ENCODE measurements around the gene LLGL2. TPM values are rescaled to one million over a fixed set of nuclear protein-coding genes. Genes with fewer than 3 reads are reported as not detected.
"Not testable (repeated sequence)": the region's sequence is repeated elsewhere in the genome, so short reads cannot be mapped to it uniquely, and the experiment has no call there.

LLGL2 gene
- total and polyA plus RNA-seq, 5 donors from 2014 or later = 13.6 to 44.1 (median 17.5) TPM

- Mint-ChIP-seq H3K4me3 (no peak overlapping the region), H3K36me3 (no peaks in the 10 kb centered on the region), H3K27me3 (peaks cover 13% of the 10 kb centered on the region), H3K27ac (no peak overlapping the region), H3K4me1 (peaks cover 0 to 17% (median 8%) of the 10 kb centered on the region in 4 donors), H3K9me3 (no peaks in the 10 kb centered on the region)
- no peak for ATAC-seq (ENCODE audit: low read depth in 2 of 2)
- Histone ChIP-seq H3K9me3 (ENCODE audit: control insufficient read depth in 2 of 2, low read length in 2 of 2) (no peaks in the 10 kb centered on the region), H3K36me3 (ENCODE audit: control insufficient read depth, insufficient read depth, low read length) (no peaks in the 10 kb centered on the region), H3K4me1 (ENCODE audit: control insufficient read depth, insufficient read depth, low read length, poor library complexity, severe bottlenecking) (peaks cover 22% of the 10 kb centered on the region), H3K27me3 (ENCODE audit: control insufficient read depth, insufficient read depth, low read length) (peaks cover 3% of the 10 kb centered on the region), H3K4me3 (ENCODE audit: low read depth, low read length) (no peak overlapping the region), H3K27ac (ENCODE audit: insufficient read depth, low read length, poor library complexity, severe bottlenecking) (no peak overlapping the region)
- no peak for DNase-seq
Measured at GRCh38 chr17:75591722-75592302, 66.3 kb downstream of the LLGL2 start.

- Mint-ChIP-seq H3K4me1 (peaks cover 0 to 12% (median 6%) of the 10 kb centered on the region in 4 donors), H3K36me3 (no peaks in the 10 kb centered on the region), H3K4me3 (no peak overlapping the region), H3K9me3 (no peaks in the 10 kb centered on the region), H3K27me3 (peaks cover 6% of the 10 kb centered on the region), H3K27ac (peak overlapping the region in 1 of 3 donors; percentile 38)
- H3K27ac ChIP-seq (ENCODE audit: insufficient read depth, low read length, poor library complexity, severe bottlenecking) = no peak overlapping the region
- H3K4me1 ChIP-seq (ENCODE audit: control insufficient read depth, insufficient read depth, low read length, poor library complexity, severe bottlenecking) = peaks cover 20% of the 10 kb centered on the region
- ATAC-seq (ENCODE audit: low read depth in 2 of 2) = no peak
- H3K36me3 ChIP-seq (ENCODE audit: control insufficient read depth, insufficient read depth, low read length) = no peaks in the 10 kb centered on the region
- H3K9me3 ChIP-seq (ENCODE audit: control insufficient read depth in 2 of 2, low read length in 2 of 2) = no peaks in the 10 kb centered on the region
- no peak overlapping the region for H3K4me3 ChIP-seq (ENCODE audit: low read depth, low read length)
- DNase-seq = no peak
- no peaks in the 10 kb centered on the region for H3K27me3 ChIP-seq (ENCODE audit: control insufficient read depth, insufficient read depth, low read length)
Measured at GRCh38 chr17:75592348-75593020, 67.0 kb downstream of the LLGL2 start.

- not testable (repeated sequence) for H3K27me3 Mint-ChIP-seq; H3K36me3 Mint-ChIP-seq; H3K27ac ChIP-seq (ENCODE audit: insufficient read depth, low read length, poor library complexity, severe bottlenecking); H3K9me3 Mint-ChIP-seq; H3K36me3 ChIP-seq (ENCODE audit: control insufficient read depth, insufficient read depth, low read length); H3K27ac Mint-ChIP-seq; H3K4me3 ChIP-seq (ENCODE audit: low read depth, low read length); H3K27me3 ChIP-seq (ENCODE audit: control insufficient read depth, insufficient read depth, low read length); ATAC-seq (ENCODE audit: low read depth in 2 of 2); H3K9me3 ChIP-seq (ENCODE audit: control insufficient read depth in 2 of 2, low read length in 2 of 2); DNase-seq
- peaks cover 10% of the 10 kb centered on the region for H3K4me1 ChIP-seq (ENCODE audit: control insufficient read depth, insufficient read depth, low read length, poor library complexity, severe bottlenecking)
- Mint-ChIP-seq H3K4me1 (peaks cover 0 to 12% (median 6%) of the 10 kb centered on the region in 4 donors), H3K4me3 (peak overlapping the region in 1 of 4 donors; percentile 47)
Measured at GRCh38 chr17:75593430-75593829, 67.9 kb downstream of the LLGL2 start.

- H3K4me3 Mint-ChIP-seq = no peak overlapping the region
- no peaks in the 10 kb centered on the region for H3K9me3 ChIP-seq (ENCODE audit: control insufficient read depth in 2 of 2, low read length in 2 of 2)
- peaks cover 3% of the 10 kb centered on the region for H3K4me1 ChIP-seq (ENCODE audit: control insufficient read depth, insufficient read depth, low read length, poor library complexity, severe bottlenecking)
- H3K27me3 ChIP-seq (ENCODE audit: control insufficient read depth, insufficient read depth, low read length) = no peaks in the 10 kb centered on the region
- no peak for ATAC-seq (ENCODE audit: low read depth in 2 of 2)
- DNase-seq = no peak
- H3K27ac Mint-ChIP-seq = no peak overlapping the region
- H3K36me3 ChIP-seq (ENCODE audit: control insufficient read depth, insufficient read depth, low read length) = no peaks in the 10 kb centered on the region
- H3K27ac ChIP-seq (ENCODE audit: insufficient read depth, low read length, poor library complexity, severe bottlenecking) = no peak overlapping the region
- H3K9me3 Mint-ChIP-seq = no peaks in the 10 kb centered on the region
- H3K4me1 Mint-ChIP-seq = peaks cover 0 to 12% (median 6%) of the 10 kb centered on the region in 4 donors
- H3K36me3 Mint-ChIP-seq = no peaks in the 10 kb centered on the region
- no peak overlapping the region for H3K4me3 ChIP-seq (ENCODE audit: low read depth, low read length)
- no peaks in the 10 kb centered on the region for H3K27me3 Mint-ChIP-seq
Measured at GRCh38 chr17:75594499-75595283, 69.2 kb downstream of the LLGL2 start.

GRCh38 chr17:75595284-75595919, 69.9 kb downstream of the LLGL2 start:
- Histone ChIP-seq H3K9me3 (ENCODE audit: control insufficient read depth in 2 of 2, low read length in 2 of 2) (no peaks in the 10 kb centered on the region), H3K27me3 (ENCODE audit: control insufficient read depth, insufficient read depth, low read length) (no peaks in the 10 kb centered on the region), H3K27ac (ENCODE audit: insufficient read depth, low read length, poor library complexity, severe bottlenecking) (no peak overlapping the region), H3K4me3 (ENCODE audit: low read depth, low read length) (no peak overlapping the region), H3K4me1 (ENCODE audit: control insufficient read depth, insufficient read depth, low read length, poor library complexity, severe bottlenecking) (no peaks in the 10 kb centered on the region), H3K36me3 (ENCODE audit: control insufficient read depth, insufficient read depth, low read length) (no peaks in the 10 kb centered on the region)
- H3K27me3 Mint-ChIP-seq = no peaks in the 10 kb centered on the region
- H3K4me3 Mint-ChIP-seq = no peak overlapping the region
- H3K36me3 Mint-ChIP-seq = no peaks in the 10 kb centered on the region
- ATAC-seq (ENCODE audit: low read depth in 2 of 2) (no peak), DNase-seq (no peak)
- H3K27ac Mint-ChIP-seq = no peak overlapping the region
- no peaks in the 10 kb centered on the region for H3K9me3 Mint-ChIP-seq
- peaks cover 0 to 10% (median 4%) of the 10 kb centered on the region in 4 donors for H3K4me1 Mint-ChIP-seq

GRCh38 chr17:75595920-75596313, 70.4 kb downstream of the LLGL2 start:
- Mint-ChIP-seq H3K27ac (no peak overlapping the region), H3K4me1 (peaks cover 0 to 5% (median under 1%) of the 10 kb centered on the region in 4 donors)

GRCh38 chr17:75596320-75597087, 71.0 kb downstream of the LLGL2 start:
- Histone ChIP-seq H3K4me3 (ENCODE audit: low read depth, low read length) (no peak overlapping the region), H3K27me3 (ENCODE audit: control insufficient read depth, insufficient read depth, low read length) (no peaks in the 10 kb centered on the region), H3K9me3 (ENCODE audit: control insufficient read depth in 2 of 2, low read length in 2 of 2) (no peaks in the 10 kb centered on the region), H3K4me1 (ENCODE audit: control insufficient read depth, insufficient read depth, low read length, poor library complexity, severe bottlenecking) (no peaks in the 10 kb centered on the region), H3K36me3 (ENCODE audit: control insufficient read depth, insufficient read depth, low read length) (no peaks in the 10 kb centered on the region), H3K27ac (ENCODE audit: insufficient read depth, low read length, poor library complexity, severe bottlenecking) (no peak overlapping the region)
- H3K36me3 Mint-ChIP-seq = no peaks in the 10 kb centered on the region
- H3K9me3 Mint-ChIP-seq = no peaks in the 10 kb centered on the region
- no peak overlapping the region for H3K27ac Mint-ChIP-seq
- DNase-seq = no peak
- H3K4me1 Mint-ChIP-seq = peaks cover 0 to 3% (median 0%) of the 10 kb centered on the region in 4 donors
- H3K4me3 Mint-ChIP-seq = no peak overlapping the region
- no peaks in the 10 kb centered on the region for H3K27me3 Mint-ChIP-seq
- no peak for ATAC-seq (ENCODE audit: low read depth in 2 of 2)

More at GRCh38 chr17:75595920-75596313, 70.4 kb downstream of the LLGL2 start:
- no peaks in the 10 kb centered on the region for H3K27me3 Mint-ChIP-seq
- Histone ChIP-seq H3K27ac (ENCODE audit: insufficient read depth, low read length, poor library complexity, severe bottlenecking) (no peak overlapping the region), H3K9me3 (ENCODE audit: control insufficient read depth in 2 of 2, low read length in 2 of 2) (no peaks in the 10 kb centered on the region), H3K27me3 (ENCODE audit: control insufficient read depth, insufficient read depth, low read length) (no peaks in the 10 kb centered on the region), H3K4me3 (ENCODE audit: low read depth, low read length) (no peak overlapping the region), H3K4me1 (ENCODE audit: control insufficient read depth, insufficient read depth, low read length, poor library complexity, severe bottlenecking) (no peaks in the 10 kb centered on the region), H3K36me3 (ENCODE audit: control insufficient read depth, insufficient read depth, low read length) (no peaks in the 10 kb centered on the region)
- no peak overlapping the region for H3K4me3 Mint-ChIP-seq
- DNase-seq (no peak), ATAC-seq (ENCODE audit: low read depth in 2 of 2) (no peak)
- H3K36me3 Mint-ChIP-seq = no peaks in the 10 kb centered on the region
- H3K9me3 Mint-ChIP-seq = no peaks in the 10 kb centered on the region

Data from CD4-positive, CD25-positive, alpha-beta regulatory T cell (primary cell).